HG02973 (cell line): ENCODE results near the gene PNPT1.

Experiments used
- ATAC-seq: cut with Tn5 transposase; IDR thresholded peaks from one replicate; pipeline ENCODE4 v1.9.1; 2021; ENCODE audit warnings: moderate library complexity; ENCODE audit not compliant: unreplicated experiment

PNPT1 gene

GRCh38 chr2:55672630-55673029 is 21.0 kb downstream of the PNPT1 start:
- ATAC-seq: no peak

GRCh38 chr2:55668956-55669355 is 24.7 kb downstream of the PNPT1 start:
- ATAC-seq: no peak

- ATAC-seq: no peak
These were observed 40.4 kb downstream of the PNPT1 start for GRCh38 chr2:55653255-55653654.

GRCh38 chr2:55649211-55649610 is 44.4 kb downstream of the PNPT1 start:
- ATAC-seq: no peak

GRCh38 chr2:55636831-55637230 is 56.8 kb downstream of the PNPT1 start:
- no peak for ATAC-seq

- ATAC-seq: no peak
These were observed 64.7 kb downstream of the PNPT1 start for GRCh38 chr2:55628931-55629330.

- no peak for ATAC-seq
These were observed 65.7 kb downstream of the PNPT1 start for GRCh38 chr2:55627915-55628314.

- ATAC-seq: no peak
These were observed 71.8 kb downstream of the PNPT1 start for GRCh38 chr2:55621802-55622201.

- ATAC-seq: no peak
These were observed 73.4 kb downstream of the PNPT1 start for GRCh38 chr2:55620123-55620779.

- peak; percentile 35 for ATAC-seq
These were observed 75.2 kb downstream of the PNPT1 start for GRCh38 chr2:55618275-55619055.

- no peak for ATAC-seq
These were observed 75.7 kb downstream of the PNPT1 start for GRCh38 chr2:55618025-55618274.

GRCh38 chr2:55617175-55618024 is 76.2 kb downstream of the PNPT1 start, which contains the start of gene PPP4R3B:
PPP4R3B (minus strand) TSS chr2:55617622; CDS start chr2:55617285, 337 bp downstream.
- peak; percentile 79 for ATAC-seq

GRCh38 chr2:55616551-55617174 is 77.0 kb downstream of the PNPT1 start:
- ATAC-seq: peak; percentile 30

GRCh38 chr2:55611997-55612396 is 81.6 kb downstream of the PNPT1 start:
- ATAC-seq: no peak

- no peak for ATAC-seq
These were observed 82.5 kb downstream of the PNPT1 start for GRCh38 chr2:55610954-55611743.

GRCh38 chr2:55609938-55610578 is 83.6 kb downstream of the PNPT1 start:
- ATAC-seq: no peak

GRCh38 chr2:55609193-55609794 is 84.3 kb downstream of the PNPT1 start:
- no peak for ATAC-seq

- ATAC-seq: no peak
These were observed 85.9 kb downstream of the PNPT1 start for GRCh38 chr2:55607717-55608116.

GRCh38 chr2:55604027-55604565 is 89.5 kb downstream of the PNPT1 start:
- ATAC-seq: no peak
